HEK293 (cell line): ENCODE data around the gene CTNNA2.

Experiments
- YY1 ChIP-seq: fragments of 450-650 bp; formaldehyde crosslinking; IDR thresholded peaks from 2 replicates; pipeline ENCODE4 v1.5.1; 2018; ENCODE audit warnings: missing biosample characterization, missing genetic modification characterization
- ZNF416 ChIP-seq: fragments of 450-650 bp; formaldehyde crosslinking; IDR thresholded peaks from 2 replicates; pipeline ENCODE4 v1.5.1; 2016; ENCODE audit warnings: missing biosample characterization, missing genetic modification characterization

DNA sequence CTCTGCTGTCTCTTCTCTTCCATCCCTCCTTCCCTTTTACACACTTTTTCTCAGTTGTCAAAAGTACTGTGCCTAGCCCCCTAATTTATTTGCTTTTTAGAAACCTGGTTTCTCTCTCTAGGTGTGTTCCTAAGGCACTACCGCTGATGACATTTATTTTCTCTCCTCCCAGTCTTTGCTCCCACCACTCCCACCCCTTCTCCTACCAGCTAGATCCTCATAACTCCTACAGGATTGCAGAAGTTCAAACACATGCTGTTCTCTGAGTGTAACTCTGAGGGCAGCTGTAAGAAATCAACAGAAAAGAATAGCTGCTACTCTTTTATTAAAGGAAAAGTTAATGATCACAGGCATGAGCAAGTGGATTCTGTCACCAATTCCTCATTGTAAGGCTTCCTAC is 814.0 kb downstream of the CTNNA2 start:
- no peak for TF ChIP-seq ZNF416 (tag by site-specific recombination)
- no peak for TF ChIP-seq YY1 (tag by site-specific recombination)
